CD4-positive, CD25-positive, alpha-beta regulatory T cell (primary cell): ENCODE results near the gene TULP4. TPM values are rescaled to one million over a fixed set of nuclear protein-coding genes. Genes with fewer than 3 reads are reported as not detected.
A peak's percentile ranks its signal among the peaks of the same experiment; 100 is the strongest.

Experiments used
- ATAC-seq, 2 donors: fragments of 150-1000 bp; cut with Tn5 transposase; one replicate each; pipeline ENCODE4 v1.10.0; 2021; ENCODE audit warnings: low read depth in 2 of 2, moderate number of reproducible peaks in 2 of 2, moderate library complexity in 1 of 2
- DNase-seq, 3 donors: peaks; one replicate each; pipeline versions ENCODE4 v3.0.0 to v3.0.0-alpha.2; 2012 to 2022; ENCODE audit warnings: mixed read lengths in 1 of 3
- H3K27ac ChIP-seq: one replicate; pipeline ENCODE4 v1.7.0; 2013; ENCODE audit warnings: mild to moderate bottlenecking, low read length; ENCODE audit not compliant: insufficient read depth, poor library complexity, severe bottlenecking
- H3K27me3 ChIP-seq: one replicate; pipeline ENCODE4 v1.7.0; 2013; ENCODE audit warnings: low read length; ENCODE audit not compliant: control insufficient read depth, insufficient read depth
- H3K36me3 ChIP-seq: one replicate; pipeline ENCODE4 v1.7.0; 2013; ENCODE audit warnings: mild to moderate bottlenecking, low read length, moderate library complexity; ENCODE audit not compliant: control insufficient read depth, insufficient read depth
- H3K4me1 ChIP-seq: 2 replicates; pipeline ENCODE4 v1.7.0; 2013; ENCODE audit warnings: mild to moderate bottlenecking, low read length; ENCODE audit not compliant: insufficient read depth, control insufficient read depth, poor library complexity, severe bottlenecking
- H3K4me3 ChIP-seq: one replicate; pipeline ENCODE4 v1.7.0; 2013; ENCODE audit warnings: low read depth, mild to moderate bottlenecking, low read length, moderate library complexity
- H3K9me3 ChIP-seq, 2 experiments: 1 replicate in 1 of 2; 2 replicates in 1 of 2; pipeline ENCODE4 v1.7.0; 2013; ENCODE audit warnings: low read length in 2 of 2, mild to moderate bottlenecking in 1 of 2, moderate library complexity in 1 of 2; ENCODE audit not compliant: control insufficient read depth in 2 of 2
- H3K27ac Mint-ChIP-seq, 3 donors: one replicate each; pipeline ENCODE4 v1.8.0; 2020 to 2022; ENCODE audit warnings: mild to moderate bottlenecking in 3 of 3, mixed read lengths in 3 of 3, moderate library complexity in 2 of 3
- H3K27me3 Mint-ChIP-seq: one replicate; pipeline ENCODE4 v1.8.0; 2022; ENCODE audit warnings: mild to moderate bottlenecking, mixed read lengths
- H3K36me3 Mint-ChIP-seq: one replicate; pipeline ENCODE4 v1.8.0; 2020; ENCODE audit warnings: mixed read lengths
- H3K4me1 Mint-ChIP-seq, 4 donors: one replicate each; pipeline ENCODE4 v1.8.0; 2020 to 2022; ENCODE audit warnings: mixed read lengths in 4 of 4, mild to moderate bottlenecking in 1 of 4
- H3K4me3 Mint-ChIP-seq, 4 donors: one replicate each; pipeline ENCODE4 v1.8.0; 2020 to 2022; ENCODE audit warnings: mild to moderate bottlenecking in 4 of 4, mixed read lengths in 4 of 4, moderate library complexity in 3 of 4
- H3K9me3 Mint-ChIP-seq, 7 donors: one replicate each; pipeline ENCODE4 v1.8.0; 2020 to 2022; ENCODE audit warnings: mixed read lengths in 7 of 7, mild to moderate bottlenecking in 3 of 7, moderate library complexity in 2 of 7
- polyA plus RNA-seq, 4 donors: library from polyadenylated mRNA; unstranded; fragments of 300-500 nt; fragmentation: Illumina TruSeq; gene quantifications; one replicate each; pipeline ENCODE4 v1.2.3, GENCODE V29; 2021
- total RNA-seq: library from RNA; stranded (reverse); gene quantifications from one replicate; pipeline ENCODE4 v1.2.3, GENCODE V29; 2022

TULP4 gene
- total and polyA plus RNA-seq, 5 donors from 2014 or later, result 43.3 to 158 (median 56.0) TPM

- Mint-ChIP-seq H3K27me3 (no peaks in the 10 kb centered on the region), H3K9me3 (peaks cover 0 to 4% (median 0%) of the 10 kb centered on the region in 7 donors), H3K36me3 (peaks cover 37% of the 10 kb centered on the region), H3K27ac (peak overlapping the region; percentile 87 to 91 (median 90)), H3K4me3 (peak overlapping the region in 1 of 4 donors; percentile 25), H3K4me1 (peaks cover 30 to 80% (median 68%) of the 10 kb centered on the region in 4 donors)
- Histone ChIP-seq H3K27me3 (no peaks in the 10 kb centered on the region), H3K4me3 (peak overlapping the region; percentile 43), H3K4me1 (peaks cover 36% of the 10 kb centered on the region), H3K27ac (peak overlapping the region; percentile 77), H3K9me3 (no peaks in the 10 kb centered on the region), H3K36me3 (peaks cover 2% of the 10 kb centered on the region)
- no peak for DNase-seq
- ATAC-seq, result no peak
These were observed 9.7 kb downstream of the TULP4 start for GRCh38 chr6:158321960-158322359.

DNA sequence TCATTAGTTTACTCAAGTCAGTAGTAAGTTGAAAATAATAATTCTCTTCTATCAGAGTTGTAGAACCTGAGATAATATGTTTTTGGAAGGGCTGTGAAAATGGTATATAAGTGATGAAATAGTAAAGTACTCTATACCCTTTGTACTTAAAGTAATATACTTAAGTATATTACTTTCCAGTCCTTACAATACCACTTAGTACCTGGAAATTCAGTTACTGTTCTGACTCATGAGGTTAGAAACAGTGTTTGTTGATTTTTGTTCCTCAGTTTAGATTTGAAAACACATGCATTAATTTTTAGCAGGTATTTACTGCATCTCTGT lies 10.1 kb downstream of the TULP4 start:
- H3K4me3 ChIP-seq, result peak overlapping the region; percentile 43
- Mint-ChIP-seq H3K27ac (peak overlapping the region; percentile 87 to 91 (median 90)), H3K9me3 (peaks cover 0 to 1% (median 0%) of the 10 kb centered on the region in 7 donors)

GRCh38 chr6:158322724-158323560 lies 10.7 kb downstream of the TULP4 start:
- Histone ChIP-seq H3K27me3 (no peaks in the 10 kb centered on the region), H3K36me3 (peaks cover 2% of the 10 kb centered on the region), H3K27ac (peak overlapping the region; percentile 77), H3K9me3 (no peaks in the 10 kb centered on the region), H3K4me1 (peaks cover 43% of the 10 kb centered on the region), H3K4me3 (peak overlapping the region; percentile 43)
- Mint-ChIP-seq H3K4me3 (peak overlapping the region; percentile 44 to 59 (median 46)), H3K4me1 (peaks cover 38 to 85% (median 73%) of the 10 kb centered on the region in 4 donors), H3K27me3 (no peaks in the 10 kb centered on the region), H3K9me3 (peaks cover 0 to 1% (median 0%) of the 10 kb centered on the region in 7 donors), H3K27ac (peak overlapping the region; percentile 87 to 91 (median 90)), H3K36me3 (peaks cover 28% of the 10 kb centered on the region)
- DNase-seq, result peak in 2 of 3 donors; percentile 39 to 66
- ATAC-seq, result peak; percentile 77 to 81

More for the DNA sequence above, 10.1 kb downstream of the TULP4 start:
- Mint-ChIP-seq H3K36me3 (peaks cover 33% of the 10 kb centered on the region), H3K4me3 (peak overlapping the region in 1 of 4 donors; percentile 25), H3K27me3 (no peaks in the 10 kb centered on the region), H3K4me1 (peaks cover 33 to 84% (median 72%) of the 10 kb centered on the region in 4 donors)
- H3K27ac ChIP-seq, result peak overlapping the region; percentile 77
- H3K9me3 ChIP-seq, result no peaks in the 10 kb centered on the region
- H3K36me3 ChIP-seq, result peaks cover 2% of the 10 kb centered on the region
- ATAC-seq (peak; percentile 10 to 23), DNase-seq (peak in 1 of 3 donors; percentile 59)
- H3K27me3 ChIP-seq, result no peaks in the 10 kb centered on the region
- peaks cover 40% of the 10 kb centered on the region for H3K4me1 ChIP-seq

DNA sequence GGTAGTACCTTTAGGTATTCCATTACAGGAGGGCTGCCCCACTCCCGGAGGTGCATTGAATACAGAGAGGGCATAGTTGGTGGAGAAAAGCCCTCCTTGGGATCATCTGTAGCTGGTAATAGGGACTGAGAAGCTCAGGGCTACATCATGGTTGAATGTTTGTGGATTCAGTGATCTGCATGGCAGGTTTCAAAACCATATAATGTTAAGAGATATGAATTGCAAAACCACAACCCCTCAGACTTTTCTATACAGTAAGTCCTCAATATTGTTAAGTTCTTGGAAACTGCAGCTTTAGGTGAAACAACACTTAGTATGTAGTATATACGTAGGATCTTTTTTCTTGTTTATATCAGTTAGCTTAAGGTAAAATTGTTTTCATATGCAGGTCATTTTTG lies 11.3 kb downstream of the TULP4 start:
- peak in 2 of 3 donors; percentile 6 to 69 for DNase-seq
- Histone ChIP-seq H3K27me3 (no peaks in the 10 kb centered on the region), H3K27ac (peak overlapping the region; percentile 77), H3K9me3 (no peaks in the 10 kb centered on the region), H3K4me1 (peaks cover 43% of the 10 kb centered on the region), H3K4me3 (peak overlapping the region; percentile 43), H3K36me3 (peaks cover 2% of the 10 kb centered on the region)
- ATAC-seq, result peak in 1 of 2 donors; percentile 28
- peaks cover 38 to 89% (median 74%) of the 10 kb centered on the region in 4 donors for H3K4me1 Mint-ChIP-seq
- peak overlapping the region; percentile 87 to 91 (median 90) for H3K27ac Mint-ChIP-seq
- no peaks in the 10 kb centered on the region for H3K27me3 Mint-ChIP-seq
- peaks cover 0 to 1% (median 0%) of the 10 kb centered on the region in 7 donors for H3K9me3 Mint-ChIP-seq
- H3K4me3 Mint-ChIP-seq, result peak overlapping the region; percentile 44 to 59 (median 46)
- peaks cover 26% of the 10 kb centered on the region for H3K36me3 Mint-ChIP-seq

DNA sequence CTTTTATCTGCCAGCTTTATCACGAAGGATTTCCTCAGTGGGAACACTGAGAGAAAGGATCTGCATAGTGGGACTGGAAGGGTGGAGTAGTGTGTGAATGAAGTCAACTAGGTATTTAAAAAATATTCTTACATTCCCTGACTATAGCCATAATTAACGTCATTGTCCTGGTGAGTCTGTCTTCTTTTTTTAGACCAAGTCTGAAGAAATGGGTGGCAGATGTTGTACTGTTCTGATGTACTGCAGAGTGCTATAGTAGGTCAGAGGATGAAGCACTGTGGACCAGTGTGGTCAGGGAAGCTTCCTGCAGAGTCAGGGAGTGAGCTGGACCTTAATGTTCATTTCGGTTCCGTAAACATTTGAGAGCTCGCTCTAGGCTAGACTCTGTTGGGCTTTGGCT lies 11.9 kb downstream of the TULP4 start:
- no peaks in the 10 kb centered on the region for H3K9me3 ChIP-seq
- Mint-ChIP-seq H3K4me1 (peaks cover 36 to 90% (median 74%) of the 10 kb centered on the region in 4 donors), H3K4me3 (peak overlapping the region in 2 of 4 donors; percentile 46 to 56), H3K36me3 (peaks cover 24% of the 10 kb centered on the region), H3K27me3 (no peaks in the 10 kb centered on the region), H3K27ac (peak overlapping the region; percentile 2 to 90 (median 31)), H3K9me3 (peaks cover 0 to 1% (median 0%) of the 10 kb centered on the region in 7 donors)
- peaks cover 2% of the 10 kb centered on the region for H3K36me3 ChIP-seq
- DNase-seq (no peak), ATAC-seq (no peak)
- peak overlapping the region; percentile 77 for H3K27ac ChIP-seq
- H3K4me3 ChIP-seq, result peak overlapping the region; percentile 43
- H3K27me3 ChIP-seq, result no peaks in the 10 kb centered on the region
- peaks cover 43% of the 10 kb centered on the region for H3K4me1 ChIP-seq

DNA sequence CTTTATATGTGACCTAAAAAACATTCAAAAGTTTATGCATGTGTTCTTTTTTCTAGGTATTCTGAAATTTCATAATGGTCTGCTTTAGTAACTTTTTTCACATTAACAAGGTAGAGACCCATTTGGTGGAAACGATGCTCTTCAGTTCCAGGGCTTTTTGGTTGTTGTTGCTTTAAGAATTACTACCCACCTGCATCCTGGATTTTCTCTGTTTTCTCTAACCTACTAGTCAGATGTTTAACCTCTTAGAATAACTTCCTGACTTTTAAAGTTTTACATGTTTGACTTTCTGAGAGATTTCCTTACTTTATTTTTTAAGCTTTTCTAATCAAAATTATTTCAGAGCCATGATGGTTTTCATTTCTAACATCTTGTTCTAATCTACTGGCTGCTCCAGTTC lies 14.9 kb downstream of the TULP4 start:
- Histone ChIP-seq H3K36me3 (peaks cover under 1% of the 10 kb centered on the region), H3K4me3 (no peak overlapping the region), H3K9me3 (no peaks in the 10 kb centered on the region), H3K4me1 (peaks cover 30% of the 10 kb centered on the region), H3K27me3 (no peaks in the 10 kb centered on the region), H3K27ac (no peak overlapping the region)
- peak overlapping the region; percentile 16 to 76 (median 27) for H3K27ac Mint-ChIP-seq
- no peak for ATAC-seq
- H3K4me3 Mint-ChIP-seq, result peak overlapping the region in 2 of 4 donors; percentile 26 to 32
- no peak for DNase-seq
- no peaks in the 10 kb centered on the region for H3K27me3 Mint-ChIP-seq
- H3K4me1 Mint-ChIP-seq, result peaks cover 42 to 75% (median 63%) of the 10 kb centered on the region in 4 donors
- peaks cover 0 to 2% (median 0%) of the 10 kb centered on the region in 7 donors for H3K9me3 Mint-ChIP-seq
- peaks cover 9% of the 10 kb centered on the region for H3K36me3 Mint-ChIP-seq

DNA sequence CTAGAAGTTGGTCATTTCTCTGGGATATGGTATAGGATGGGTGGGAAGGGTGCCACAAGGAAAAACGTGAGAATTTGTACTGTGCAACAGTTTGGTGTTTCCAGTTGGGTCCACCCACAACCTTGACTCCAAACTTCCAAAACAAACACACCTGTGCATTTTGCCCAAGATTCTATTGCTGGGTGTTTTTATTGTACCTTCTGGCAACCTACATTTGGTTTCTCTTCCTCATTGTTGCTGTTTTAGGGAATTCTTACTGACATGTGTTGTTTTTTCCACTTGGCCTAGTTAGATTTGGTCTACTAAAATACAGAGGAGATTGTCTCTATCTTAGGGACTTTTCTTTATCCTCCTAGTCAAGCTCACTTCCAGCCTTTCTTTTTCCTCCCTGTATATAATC lies 16.7 kb downstream of the TULP4 start:
- peak overlapping the region in 1 of 4 donors; percentile 48 for H3K4me3 Mint-ChIP-seq

More for the DNA sequence above, 16.7 kb downstream of the TULP4 start:
- H3K36me3 ChIP-seq, result peaks cover 10% of the 10 kb centered on the region
- no peak overlapping the region for H3K4me3 ChIP-seq
- no peaks in the 10 kb centered on the region for H3K27me3 ChIP-seq
- no peak for ATAC-seq
- Mint-ChIP-seq H3K4me1 (peaks cover 32 to 58% (median 51%) of the 10 kb centered on the region in 4 donors), H3K9me3 (peaks cover 0 to 8% (median 0%) of the 10 kb centered on the region in 7 donors), H3K36me3 (peaks cover 20% of the 10 kb centered on the region), H3K27ac (peak overlapping the region in 1 of 3 donors; percentile 45), H3K27me3 (no peaks in the 10 kb centered on the region)
- H3K27ac ChIP-seq, result no peak overlapping the region
- H3K9me3 ChIP-seq, result peaks cover 4 to 5% of the 10 kb centered on the region in 2 experiments
- DNase-seq, result no peak
- peaks cover 13% of the 10 kb centered on the region for H3K4me1 ChIP-seq
